Left ventricle myocardium inferior (tissue), 1 donor: Measurements from ENCODE around the gene IFT74. TPM values are rescaled to one million over a fixed set of nuclear protein-coding genes. Genes with fewer than 3 reads are reported as not detected.

ENCODE experiments used
- DNase-seq: peaks from one replicate; pipeline ENCODE4 v3.0.0-alpha.2; 2020
- H3K27ac ChIP-seq: fragments of 200-600 bp; replicated peaks from 2 replicates; pipeline ENCODE4 v1.8.0; 2021
- H3K27me3 ChIP-seq: fragments of 200-600 bp; 2 replicates; pipeline ENCODE4 v1.8.0; 2021; ENCODE audit warnings: low read depth
- H3K36me3 ChIP-seq: fragments of 200-600 bp; 2 replicates; pipeline ENCODE4 v1.8.0; 2021
- H3K4me1 ChIP-seq: fragments of 200-600 bp; 2 replicates; pipeline ENCODE4 v1.8.0; 2021
- H3K4me3 ChIP-seq: fragments of 200-600 bp; 2 replicates; pipeline ENCODE4 v1.8.0; 2021; ENCODE audit warnings: mild to moderate bottlenecking, moderate library complexity
- H3K9me3 ChIP-seq: fragments of 200-600 bp; replicated peaks from 2 replicates; pipeline ENCODE4 v1.8.0; 2021
- CTCF ChIP-seq: fragments of 200-600 bp; IDR thresholded peaks from 2 replicates; pipeline ENCODE4 v1.8.0; 2021; ENCODE audit warnings: antibody characterized with exemption, mild to moderate bottlenecking, borderline replicate concordance
- intact Hi-C: fragments of 100-400 bp; cut with micrococcal nuclease; formaldehyde crosslinking; loops from one replicate; pipeline ENCODE4 v1.11.0; 2022
- total RNA-seq: library from RNA; stranded (reverse); fragmentation: NEBNext Ultra II Directional; extraction: Animal tissue kit (Norgen Biotek cat#: 25700); gene quantifications from one replicate; pipeline ENCODE4 v1.2.1, GENCODE V29; 2021
- donor health status: DM: no; HTN: yes; CAD: no; lungs with severe emphysema.

The IFT74 gene
- total RNA-seq, 1 donor from 2014 or later = 10.1 TPM

GRCh38 chr9:26974927-26975326 is 18.7 kb downstream of the IFT74 start:
- intact Hi-C loops = loop anchor here (5.0 kb wide), 1 partner anchor 233 kb away; no protein-coding TSS in a partner anchor
- TF ChIP-seq CTCF = no peak
- Histone ChIP-seq H3K36me3 (peaks cover 5% of the 10 kb centered on the region), H3K9me3 (no peaks in the 10 kb centered on the region), H3K27ac (no peak overlapping the region), H3K27me3 (no peaks in the 10 kb centered on the region), H3K4me1 (peaks cover 3% of the 10 kb centered on the region), H3K4me3 (no peak overlapping the region)
- DNase-seq = no peak

GRCh38 chr9:26975728-26976707 is 19.8 kb downstream of the IFT74 start:
- peak; percentile 77 for TF ChIP-seq CTCF
- no peak for DNase-seq
- H3K4me1 ChIP-seq = peaks cover 3% of the 10 kb centered on the region
- H3K27me3 ChIP-seq = no peaks in the 10 kb centered on the region
- H3K27ac ChIP-seq = no peak overlapping the region
- H3K9me3 ChIP-seq = no peaks in the 10 kb centered on the region
- H3K36me3 ChIP-seq = peaks cover 5% of the 10 kb centered on the region
- intact Hi-C loops = loop anchor here (5.0 kb wide), 1 partner anchor 234 kb away; no protein-coding TSS in a partner anchor
- H3K4me3 ChIP-seq = no peak overlapping the region

GRCh38 chr9:26983340-26983739 is 27.1 kb downstream of the IFT74 start:
- Histone ChIP-seq H3K9me3 (no peaks in the 10 kb centered on the region), H3K27me3 (no peaks in the 10 kb centered on the region), H3K4me3 (no peak overlapping the region), H3K36me3 (peaks cover 42% of the 10 kb centered on the region), H3K4me1 (no peaks in the 10 kb centered on the region), H3K27ac (no peak overlapping the region)
- DNase-seq = no peak
- no peak for TF ChIP-seq CTCF
- intact Hi-C loops = no loop called here

- no peaks in the 10 kb centered on the region for H3K27me3 ChIP-seq
- H3K36me3 ChIP-seq = peaks cover 8% of the 10 kb centered on the region
- no peaks in the 10 kb centered on the region for H3K4me1 ChIP-seq
- no peak for DNase-seq
- H3K9me3 ChIP-seq = no peaks in the 10 kb centered on the region
- H3K27ac ChIP-seq = no peak overlapping the region
- intact Hi-C loops = no loop called here
- no peak for TF ChIP-seq CTCF
- no peak overlapping the region for H3K4me3 ChIP-seq
These were observed 39.6 kb downstream of the IFT74 start for GRCh38 chr9:26995810-26996209.

- Histone ChIP-seq H3K4me3 (no peak overlapping the region), H3K27me3 (no peaks in the 10 kb centered on the region), H3K4me1 (no peaks in the 10 kb centered on the region), H3K9me3 (no peaks in the 10 kb centered on the region), H3K36me3 (no peaks in the 10 kb centered on the region), H3K27ac (no peak overlapping the region)
- DNase-seq = no peak
- intact Hi-C loops = no loop called here
- no peak for TF ChIP-seq CTCF
These were observed 47.3 kb downstream of the IFT74 start for GRCh38 chr9:27003426-27004077.
